Endothelial cell of umbilical vein (primary cell): ENCODE results near the gene TSHZ1. TPM values are rescaled to one million over a fixed set of nuclear protein-coding genes. Genes with fewer than 3 reads are reported as not detected.
A peak's percentile ranks its signal among the peaks of the same experiment; 100 is the strongest.

Experiments used
- BruUV-seq: library from RNA; stranded (reverse); fragments of 400-500 nt; replicated peaks from 2 replicates; lab custom pipeline; 2021; lab: Mats Ljungman, UMichigan
- CTCF ChIA-PET: fragments of 300-600, 350-600 bp; sonication (Branson Sonifier 250); formaldehyde crosslinking; loops from one replicate; lab custom pipeline; 2021; ENCODE audit warnings: antibody characterized with exemption, inconsistent platforms; lab: Charles Lee
- POLR2A ChIA-PET: fragments of 300-600, 350-600 bp; sonication (Branson Sonifier 250); formaldehyde crosslinking; loops from one replicate; lab custom pipeline; 2021; ENCODE audit warnings: antibody characterized with exemption, inconsistent platforms; lab: Charles Lee
- DNase-seq: peaks from one replicate; pipeline ENCODE4 v3.0.0-alpha.2; 2011; ENCODE audit warnings: low read depth, low spot score
- FAIRE-seq: peaks from 2 replicates; lab custom pipeline; 2011; peaks lifted over from hg19 to GRCh38; lab: Jason Lieb, UNC
- H2AFZ ChIP-seq: 2 replicates; pipeline ENCODE4 v1.6.0; 2012; ENCODE audit warnings: low read depth, low read length, control low read depth, inconsistent platforms
- H3K27ac ChIP-seq: 2 replicates; pipeline ENCODE4 v1.5.1; 2011; ENCODE audit warnings: low read depth, mild to moderate bottlenecking, control low read depth, low read length, moderate library complexity; ENCODE audit not compliant: insufficient read depth
- H3K27me3 ChIP-seq, 2 experiments: 2 replicates each; pipeline versions ENCODE4 v1.6.0 to v1.6.1; 2011; ENCODE audit warnings: low read length in 2 of 2, mixed read lengths in 1 of 2; ENCODE audit not compliant: control insufficient read depth in 2 of 2, insufficient read depth in 2 of 2
- H3K36me3 ChIP-seq, 2 experiments: 2 replicates in 1 of 2; 3 replicates in 1 of 2; pipeline ENCODE4 v1.5.1; 2011; ENCODE audit warnings: low read length in 2 of 2, mild to moderate bottlenecking in 1 of 2, moderate library complexity in 1 of 2; ENCODE audit not compliant: control insufficient read depth in 2 of 2, insufficient read depth in 2 of 2; ENCODE audit errors: extremely low read depth in 1 of 2
- H3K4me1 ChIP-seq: 3 replicates; pipeline ENCODE4 v1.5.1; 2011; ENCODE audit warnings: mild to moderate bottlenecking, low read length; ENCODE audit not compliant: control insufficient read depth, insufficient read depth; ENCODE audit errors: extremely low read depth
- H3K4me2 ChIP-seq: 2 replicates; pipeline ENCODE4 v1.6.1; 2011; ENCODE audit warnings: low read length, control low read depth, mixed read lengths; ENCODE audit not compliant: insufficient read depth
- H3K4me3 ChIP-seq, 3 experiments: fragments of 200-600 bp in 1 of 3; sonication (generic), shearing (Covaris generic) in 1 of 3; replicated peaks in 1 of 3; 2 replicates each; pipeline ENCODE4 v1.5.1; 2011 to 2016; ENCODE audit warnings: control low read depth in 3 of 3, low read length in 3 of 3, mild to moderate bottlenecking in 2 of 3, inconsistent platforms in 1 of 3, low read depth in 1 of 3, moderate library complexity in 1 of 3; ENCODE audit not compliant: insufficient read depth in 1 of 3
- H3K79me2 ChIP-seq: 2 replicates; pipeline ENCODE4 v1.6.0; 2012; ENCODE audit warnings: low read length, inconsistent platforms; ENCODE audit not compliant: control insufficient read depth, insufficient read depth
- H3K9ac ChIP-seq: replicated peaks from 2 replicates; pipeline ENCODE3; 2011; ENCODE audit warnings: low read length, control low read depth; ENCODE audit not compliant: insufficient read depth; ENCODE audit errors: extremely low read depth
- H3K9me1 ChIP-seq: replicated peaks from 3 replicates; pipeline ENCODE4 v1.6.0; 2011; ENCODE audit warnings: mild to moderate bottlenecking, low read length; ENCODE audit not compliant: control insufficient read depth, insufficient read depth; ENCODE audit errors: extremely low read depth
- H3K9me3 ChIP-seq: replicated peaks from 2 replicates; pipeline ENCODE4 v1.5.1; 2012; ENCODE audit warnings: low read length, inconsistent platforms; ENCODE audit not compliant: control insufficient read depth, insufficient read depth
- H4K20me1 ChIP-seq: replicated peaks from 2 replicates; pipeline ENCODE3; 2011; ENCODE audit warnings: mild to moderate bottlenecking, low read length; ENCODE audit not compliant: control insufficient read depth, insufficient read depth; ENCODE audit errors: extremely low read depth
- EZH2 ChIP-seq: IDR thresholded peaks from 2 replicates; pipeline ENCODE4 v1.6.1; 2012; ENCODE audit warnings: borderline replicate concordance, low read depth, mild to moderate bottlenecking, moderate library complexity, low read length, inconsistent platforms; ENCODE audit not compliant: severe bottlenecking
- FOS ChIP-seq: IDR thresholded peaks from 2 replicates; pipeline ENCODE4 v1.6.1; 2011; ENCODE audit warnings: mild to moderate bottlenecking, low read length, moderate library complexity, borderline replicate concordance; ENCODE audit not compliant: insufficient read depth
- GATA2 ChIP-seq: IDR thresholded peaks from 2 replicates; pipeline ENCODE4 v1.7.0; 2011; ENCODE audit warnings: low read depth, mild to moderate bottlenecking, moderate library complexity, mixed read lengths, low read length; ENCODE audit not compliant: insufficient read length, insufficient read depth
- JUN ChIP-seq: IDR thresholded peaks from 2 replicates; pipeline ENCODE4 v1.6.1; 2011; ENCODE audit warnings: borderline replicate concordance, low read depth; ENCODE audit not compliant: insufficient read length, insufficient read depth
- MYC ChIP-seq: IDR thresholded peaks from one replicate; pipeline ENCODE4 v1.6.1; 2011; ENCODE audit warnings: mild to moderate bottlenecking, low read depth, low read length
- POLR2A ChIP-seq: IDR thresholded peaks from 2 replicates; pipeline ENCODE4 v1.6.1; 2012; ENCODE audit warnings: low read depth, mild to moderate bottlenecking, control low read depth, low read length
- POLR2AphosphoS5 ChIP-seq: IDR thresholded peaks from 2 replicates; pipeline ENCODE4 v1.6.1; 2012; ENCODE audit warnings: low read depth, mild to moderate bottlenecking, control low read depth, low read length, moderate library complexity; ENCODE audit not compliant: insufficient read depth
- dilution Hi-C: fragments of 300-500 bp; cut with MboI; formaldehyde crosslinking; loops from one replicate; pipeline ENCODE4 v1.15.0; 2019; ENCODE audit warnings: low sequenced_read_pairs; ENCODE audit not compliant: extremely low pct_ligation_motif_present
- intact Hi-C: fragments of 100-400 bp; cut with micrococcal nuclease; formaldehyde crosslinking; loops from one replicate; pipeline ENCODE4 v1.10.0; 2022
- polyA plus RNA-seq, 4 experiments: library from polyadenylated mRNA; depleted of rRNA in 3 of 4; stranded (reverse) in 3 of 4; unstranded in 1 of 4; fragments of >200 nt; gene quantifications; 2 replicates each; pipeline versions ENCODE4 v1.2.1 to v1.2.3, GENCODE V29; 2011 to 2012; ENCODE audit warnings: missing spikeins in 1 of 4
- total RNA-seq: library from RNA; stranded (reverse); gene quantifications from 2 replicates; pipeline ENCODE4 v1.2.3, GENCODE V29; 2021
- TF ChIP-seq, protein P1 (sequence below): IDR thresholded peaks from 2 replicates; pipeline ENCODE4 v1.6.1; 2011; ENCODE audit not compliant: insufficient read depth, insufficient read length
- TF ChIP-seq, protein P2 (sequence below), 2 donors: IDR thresholded peaks; 1 replicate in 1 of 2; 2 replicates in 1 of 2; pipeline ENCODE4 v1.5.1; 2011; ENCODE audit warnings: low read length in 2 of 2, mild to moderate bottlenecking in 2 of 2, moderate library complexity in 2 of 2, control low read depth in 1 of 2, inconsistent platforms in 1 of 2, low read depth in 1 of 2; ENCODE audit not compliant: insufficient read depth in 1 of 2; ENCODE audit errors: extremely low read depth in 1 of 2

Gene TSHZ1
- total and polyA plus RNA-seq, 2 donors (not counting 3 experiments of a cell fraction or from before 2014, with no cell fraction given), result 4.2 to 10.2 TPM

GRCh38 chr18:75229437-75229836 lies 18.8 kb downstream of the TSHZ1 start:
- H3K27me3 ChIP-seq, result no peaks in the 10 kb centered on the region
- H3K9me1 ChIP-seq, result no peaks in the 10 kb centered on the region
- peaks cover 0 to 3% of the 10 kb centered on the region in 2 experiments for H3K36me3 ChIP-seq
- dilution Hi-C loops, result no loop called here
- peak overlapping the region; percentile 66 for H3K27ac ChIP-seq
- H4K20me1 ChIP-seq, result no peaks in the 10 kb centered on the region
- TF ChIP-seq FOS (no peak), POLR2A (no peak), POLR2AphosphoS5 (no peak), EZH2 (no peak), MYC (no peak), JUN (no peak), GATA2 (no peak)
- TF ChIP-seq, protein P1, sequence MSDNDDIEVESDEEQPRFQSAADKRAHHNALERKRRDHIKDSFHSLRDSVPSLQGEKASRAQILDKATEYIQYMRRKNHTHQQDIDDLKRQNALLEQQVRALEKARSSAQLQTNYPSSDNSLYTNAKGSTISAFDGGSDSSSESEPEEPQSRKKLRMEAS, result no peak
- TF ChIP-seq, protein P2, sequence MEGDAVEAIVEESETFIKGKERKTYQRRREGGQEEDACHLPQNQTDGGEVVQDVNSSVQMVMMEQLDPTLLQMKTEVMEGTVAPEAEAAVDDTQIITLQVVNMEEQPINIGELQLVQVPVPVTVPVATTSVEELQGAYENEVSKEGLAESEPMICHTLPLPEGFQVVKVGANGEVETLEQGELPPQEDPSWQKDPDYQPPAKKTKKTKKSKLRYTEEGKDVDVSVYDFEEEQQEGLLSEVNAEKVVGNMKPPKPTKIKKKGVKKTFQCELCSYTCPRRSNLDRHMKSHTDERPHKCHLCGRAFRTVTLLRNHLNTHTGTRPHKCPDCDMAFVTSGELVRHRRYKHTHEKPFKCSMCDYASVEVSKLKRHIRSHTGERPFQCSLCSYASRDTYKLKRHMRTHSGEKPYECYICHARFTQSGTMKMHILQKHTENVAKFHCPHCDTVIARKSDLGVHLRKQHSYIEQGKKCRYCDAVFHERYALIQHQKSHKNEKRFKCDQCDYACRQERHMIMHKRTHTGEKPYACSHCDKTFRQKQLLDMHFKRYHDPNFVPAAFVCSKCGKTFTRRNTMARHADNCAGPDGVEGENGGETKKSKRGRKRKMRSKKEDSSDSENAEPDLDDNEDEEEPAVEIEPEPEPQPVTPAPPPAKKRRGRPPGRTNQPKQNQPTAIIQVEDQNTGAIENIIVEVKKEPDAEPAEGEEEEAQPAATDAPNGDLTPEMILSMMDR (IDR thresholded peaks at IDR 0.05; ENCODE audit: extremely low read depth in 1 of 2, insufficient read depth in 1 of 2, low read depth in 1 of 2, low read length in 2 of 2), result no peak
- no peak overlapping the region for H2AFZ ChIP-seq
- H3K4me3 ChIP-seq, result no peak overlapping the region
- BruUV-seq, result no TSS peak
- FAIRE-seq (no peak), DNase-seq (no peak)
- H3K9me3 ChIP-seq, result no peaks in the 10 kb centered on the region
- peaks cover 43% of the 10 kb centered on the region for H3K4me1 ChIP-seq
- intact Hi-C loops, result no loop called here
- H3K9ac ChIP-seq, result no peak overlapping the region
- ChIA-PET POLR2A (no interaction called here), CTCF (interaction anchor here (0.9 to 2.4 kb wide), 7 partner anchors 8 to 577 kb away, joined by 3 to 10 read pairs (median 7); partner anchors contain the start of gene TSHZ1)
- H3K4me2 ChIP-seq, result peak overlapping the region; percentile 56
- peaks cover 10% of the 10 kb centered on the region for H3K79me2 ChIP-seq
